ENCODE measurements around the gene KDM5D.

- TF ChIP-seq CTCF (IDR thresholded peaks at IDR 0.05 in 4 of 5, conservative IDR thresholded peaks at IDR 0.05 in 1 of 5) (no peak), POLR2A (IDR thresholded peaks at IDR 0.05) (no peak)
Measured at GRCh38 chrY:19717146-19717545, 27.4 kb downstream of the KDM5D start.
